NCI-H2107 (cell line): ENCODE data around the gene DAAM2.

Source experiments
- DNase-seq: peaks from one replicate; lab custom pipeline; 2025; lab: John Stamatoyannopoulos, UW

The DAAM2 gene

GRCh38 chr6:39848171-39848570 lies 56.0 kb downstream of the DAAM2 start:
- DNase-seq = no peak

GRCh38 chr6:39849228-39849627 lies 57.1 kb downstream of the DAAM2 start:
- no peak for DNase-seq

- DNase-seq = no peak
These were observed 57.6 kb downstream of the DAAM2 start for GRCh38 chr6:39849764-39850163.

- no peak for DNase-seq
These were observed 58.6 kb downstream of the DAAM2 start for GRCh38 chr6:39850736-39851297.

- no peak for DNase-seq
These were observed 59.2 kb downstream of the DAAM2 start for GRCh38 chr6:39851331-39851730.

GRCh38 chr6:39852324-39852723 lies 60.1 kb downstream of the DAAM2 start:
- DNase-seq = no peak

- DNase-seq = no peak
These were observed 61.4 kb downstream of the DAAM2 start for GRCh38 chr6:39853604-39854003.

- DNase-seq = no peak
These were observed 63.3 kb downstream of the DAAM2 start for GRCh38 chr6:39855356-39855995.

- no peak for DNase-seq
These were observed 66.8 kb downstream of the DAAM2 start for GRCh38 chr6:39859025-39859424.

GRCh38 chr6:39861663-39862062 lies 69.5 kb downstream of the DAAM2 start:
- DNase-seq = no peak

- DNase-seq = no peak
These were observed 73.1 kb downstream of the DAAM2 start for GRCh38 chr6:39865011-39865888.

GRCh38 chr6:39867592-39867991 lies 75.4 kb downstream of the DAAM2 start:
- no peak for DNase-seq

- no peak for DNase-seq
These were observed 78.8 kb downstream of the DAAM2 start for GRCh38 chr6:39870950-39871349.

GRCh38 chr6:39873439-39873838 lies 81.3 kb downstream of the DAAM2 start:
- DNase-seq = no peak

GRCh38 chr6:39876111-39876510 lies 83.9 kb downstream of the DAAM2 start:
- DNase-seq = no peak

GRCh38 chr6:39876826-39877225 lies 84.7 kb downstream of the DAAM2 start:
- no peak for DNase-seq

- DNase-seq = no peak
These were observed 87.4 kb downstream of the DAAM2 start for GRCh38 chr6:39879535-39879934.

GRCh38 chr6:39880594-39880993 lies 88.4 kb downstream of the DAAM2 start:
- no peak for DNase-seq

GRCh38 chr6:39881851-39882530 lies 89.8 kb downstream of the DAAM2 start:
- DNase-seq = no peak

- no peak for DNase-seq
These were observed 90.3 kb downstream of the DAAM2 start for GRCh38 chr6:39882531-39882899.

GRCh38 chr6:39884696-39885095 lies 92.5 kb downstream of the DAAM2 start:
- DNase-seq = no peak

GRCh38 chr6:39885691-39886090 lies 93.5 kb downstream of the DAAM2 start:
- no peak for DNase-seq

- DNase-seq = no peak
These were observed 94.7 kb downstream of the DAAM2 start for GRCh38 chr6:39886871-39887270.
